Fibroblast of lung (primary cell): ENCODE data around the gene HOXA7. TPM values are rescaled to one million over a fixed set of nuclear protein-coding genes. Genes with fewer than 3 reads are reported as not detected.

Experiments
- DNase-seq, 2 donors: peaks; one replicate each; pipeline versions ENCODE4 v3.0.0 to v3.0.0-alpha.2; 2010; ENCODE audit warnings: low read depth in 2 of 2
- H2AFZ ChIP-seq: 2 replicates; pipeline ENCODE4 v1.5.1; 2012; ENCODE audit warnings: low read length, control low read depth, inconsistent platforms
- H3K27ac ChIP-seq: 2 replicates; pipeline ENCODE4 v1.5.1; 2011; ENCODE audit warnings: low read length, control low read depth; ENCODE audit not compliant: insufficient read depth
- H3K27me3 ChIP-seq: 2 replicates; pipeline ENCODE4 v1.5.1; 2011; ENCODE audit warnings: mild to moderate bottlenecking, low read length; ENCODE audit not compliant: control insufficient read depth, insufficient read depth
- H3K36me3 ChIP-seq: 2 replicates; pipeline ENCODE4 v1.5.1; 2011; ENCODE audit warnings: low read length; ENCODE audit not compliant: control insufficient read depth, insufficient read depth
- H3K4me1 ChIP-seq: 2 replicates; pipeline ENCODE4 v1.5.1; 2011; ENCODE audit warnings: low read length; ENCODE audit not compliant: control insufficient read depth, insufficient read depth; ENCODE audit errors: extremely low read depth
- H3K4me2 ChIP-seq: 2 replicates; pipeline ENCODE4 v1.5.1; 2011; ENCODE audit warnings: low read length, control low read depth; ENCODE audit not compliant: insufficient read depth; ENCODE audit errors: extremely low read depth
- H3K4me3 ChIP-seq, 4 experiments: fragments of 200-600 bp in 1 of 4; sonication (generic) in 1 of 4; replicated peaks in 1 of 4; 2 replicates each; pipeline ENCODE4 v1.5.1; 2011 to 2016; ENCODE audit warnings: low read length in 4 of 4, low read depth in 3 of 4, mild to moderate bottlenecking in 3 of 4, control low read depth in 2 of 4, inconsistent platforms in 1 of 4, mixed read lengths in 1 of 4; ENCODE audit not compliant: insufficient read depth in 1 of 4; ENCODE audit errors: control extremely low read depth in 1 of 4
- H3K79me2 ChIP-seq: 2 replicates; pipeline ENCODE4 v1.5.1; 2012; ENCODE audit warnings: mild to moderate bottlenecking, low read length, inconsistent platforms; ENCODE audit not compliant: control insufficient read depth, insufficient read depth
- H3K9ac ChIP-seq: 2 replicates; pipeline ENCODE4 v1.5.1; 2011; ENCODE audit warnings: mild to moderate bottlenecking, low read length, control low read depth; ENCODE audit not compliant: insufficient read depth
- H3K9me3 ChIP-seq: 2 replicates; pipeline ENCODE4 v1.5.1; 2012; ENCODE audit warnings: low read depth, low read length; ENCODE audit not compliant: control insufficient read depth, insufficient read depth
- H4K20me1 ChIP-seq: 2 replicates; pipeline ENCODE4 v1.5.1; 2011; ENCODE audit warnings: low read length; ENCODE audit not compliant: control insufficient read depth, insufficient read depth; ENCODE audit errors: extremely low read depth
- EZH2 ChIP-seq: IDR thresholded peaks from 2 replicates; pipeline ENCODE4 v1.5.1; 2012; ENCODE audit warnings: low read length, control low read depth, mild to moderate bottlenecking; ENCODE audit errors: missing control alignments
- polyA minus RNA-seq: library from RNA; depleted of rRNA, polyadenylated mRNA; stranded (reverse); fragments of >200 nt; gene quantifications from 2 replicates; pipeline ENCODE4 v1.2.3, GENCODE V29; 2011; ENCODE audit warnings: low replicate concordance
- polyA plus RNA-seq, 2 donors: library from polyadenylated mRNA; depleted of rRNA in 1 of 2; stranded (reverse) in 1 of 2; unstranded in 1 of 2; fragments of >200 nt; gene quantifications; 2 replicates each; pipeline ENCODE4 v1.2.1, GENCODE V29; 2011 to 2012; ENCODE audit warnings: missing spikeins in 1 of 2
- total RNA-seq: library from RNA; depleted of rRNA; stranded (reverse); fragments of >200 nt; gene quantifications from 2 replicates; pipeline ENCODE4 v1.2.1, GENCODE V29; 2014
- TF ChIP-seq, protein P1 (sequence below), 2 donors: IDR thresholded peaks in 1 of 2; conservative IDR thresholded peaks in 1 of 2; 1 replicate in 1 of 2; 2 replicates in 1 of 2; pipeline ENCODE4 v1.5.1; 2011 to 2012; ENCODE audit warnings: low read length in 2 of 2, control low read depth in 1 of 2, inconsistent platforms in 1 of 2, low read depth in 1 of 2, mild to moderate bottlenecking in 1 of 2

The HOXA7 gene
- 1.0 and 1.2 TPM in 2 replicates for total RNA-seq
- 5.3 and 5.9 TPM in 2 replicates for polyA plus RNA-seq
- 6.8 and 7.9 TPM in 2 replicates for polyA plus RNA-seq (2012)
- polyA minus RNA-seq: 4.8 and 6.3 TPM in 2 replicates

DNA sequence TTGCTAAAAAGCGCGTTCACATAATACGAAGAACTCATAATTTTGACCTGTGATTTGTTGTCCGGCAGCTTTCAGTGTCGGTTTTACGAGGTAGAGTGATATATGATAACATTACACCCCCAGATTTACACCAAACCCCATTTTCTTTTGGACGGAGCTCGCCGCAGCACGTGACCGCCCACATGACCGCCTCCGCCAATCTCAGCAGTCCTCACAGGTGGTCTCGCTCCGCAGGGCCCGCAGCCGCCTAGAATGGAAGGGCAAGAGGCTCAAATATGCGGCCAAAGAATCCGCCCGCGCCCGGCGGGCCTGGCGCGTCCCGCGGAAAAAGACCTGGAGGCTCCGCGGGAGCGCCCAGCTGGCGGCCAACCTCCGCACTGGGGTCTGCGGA is at the start of gene HOXA7:
Gene HOXA7, minus strand, starts transcription at position 168 of the 391 bp plus-strand sequence. Its CDS starts 130 bp downstream, at position 38.
- DNase-seq: peak in 1 of 2 donors; percentile 73
- H3K27me3 ChIP-seq: no peaks in the 10 kb centered on the region
- H2AFZ ChIP-seq: peak within 1 kb of the TSS; percentile 90
- peak within 1 kb of the TSS; percentile 85 for H3K4me2 ChIP-seq
- H4K20me1 ChIP-seq: no peaks in the 10 kb centered on the region
- H3K4me1 ChIP-seq: peaks cover 4% of the 10 kb centered on the region
- peak within 1 kb of the TSS; percentile 67 for H3K9ac ChIP-seq
- H3K4me3 ChIP-seq: peak within 1 kb of the TSS; percentile 64 to 86 (median 73)
- peak within 1 kb of the TSS; percentile 63 for H3K27ac ChIP-seq
- no peak for TF ChIP-seq EZH2
- TF ChIP-seq, protein P1, sequence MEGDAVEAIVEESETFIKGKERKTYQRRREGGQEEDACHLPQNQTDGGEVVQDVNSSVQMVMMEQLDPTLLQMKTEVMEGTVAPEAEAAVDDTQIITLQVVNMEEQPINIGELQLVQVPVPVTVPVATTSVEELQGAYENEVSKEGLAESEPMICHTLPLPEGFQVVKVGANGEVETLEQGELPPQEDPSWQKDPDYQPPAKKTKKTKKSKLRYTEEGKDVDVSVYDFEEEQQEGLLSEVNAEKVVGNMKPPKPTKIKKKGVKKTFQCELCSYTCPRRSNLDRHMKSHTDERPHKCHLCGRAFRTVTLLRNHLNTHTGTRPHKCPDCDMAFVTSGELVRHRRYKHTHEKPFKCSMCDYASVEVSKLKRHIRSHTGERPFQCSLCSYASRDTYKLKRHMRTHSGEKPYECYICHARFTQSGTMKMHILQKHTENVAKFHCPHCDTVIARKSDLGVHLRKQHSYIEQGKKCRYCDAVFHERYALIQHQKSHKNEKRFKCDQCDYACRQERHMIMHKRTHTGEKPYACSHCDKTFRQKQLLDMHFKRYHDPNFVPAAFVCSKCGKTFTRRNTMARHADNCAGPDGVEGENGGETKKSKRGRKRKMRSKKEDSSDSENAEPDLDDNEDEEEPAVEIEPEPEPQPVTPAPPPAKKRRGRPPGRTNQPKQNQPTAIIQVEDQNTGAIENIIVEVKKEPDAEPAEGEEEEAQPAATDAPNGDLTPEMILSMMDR (conservative IDR thresholded peaks at IDR 0.05 in 1 of 2, IDR thresholded peaks at IDR 0.05 in 1 of 2; ENCODE audit: low read depth in 1 of 2, low read length in 2 of 2): no peak
- no peaks in the 10 kb centered on the region for H3K36me3 ChIP-seq
- no peaks in the 10 kb centered on the region for H3K9me3 ChIP-seq
- H3K79me2 ChIP-seq: peaks cover 5% of the 10 kb centered on the region

DNA sequence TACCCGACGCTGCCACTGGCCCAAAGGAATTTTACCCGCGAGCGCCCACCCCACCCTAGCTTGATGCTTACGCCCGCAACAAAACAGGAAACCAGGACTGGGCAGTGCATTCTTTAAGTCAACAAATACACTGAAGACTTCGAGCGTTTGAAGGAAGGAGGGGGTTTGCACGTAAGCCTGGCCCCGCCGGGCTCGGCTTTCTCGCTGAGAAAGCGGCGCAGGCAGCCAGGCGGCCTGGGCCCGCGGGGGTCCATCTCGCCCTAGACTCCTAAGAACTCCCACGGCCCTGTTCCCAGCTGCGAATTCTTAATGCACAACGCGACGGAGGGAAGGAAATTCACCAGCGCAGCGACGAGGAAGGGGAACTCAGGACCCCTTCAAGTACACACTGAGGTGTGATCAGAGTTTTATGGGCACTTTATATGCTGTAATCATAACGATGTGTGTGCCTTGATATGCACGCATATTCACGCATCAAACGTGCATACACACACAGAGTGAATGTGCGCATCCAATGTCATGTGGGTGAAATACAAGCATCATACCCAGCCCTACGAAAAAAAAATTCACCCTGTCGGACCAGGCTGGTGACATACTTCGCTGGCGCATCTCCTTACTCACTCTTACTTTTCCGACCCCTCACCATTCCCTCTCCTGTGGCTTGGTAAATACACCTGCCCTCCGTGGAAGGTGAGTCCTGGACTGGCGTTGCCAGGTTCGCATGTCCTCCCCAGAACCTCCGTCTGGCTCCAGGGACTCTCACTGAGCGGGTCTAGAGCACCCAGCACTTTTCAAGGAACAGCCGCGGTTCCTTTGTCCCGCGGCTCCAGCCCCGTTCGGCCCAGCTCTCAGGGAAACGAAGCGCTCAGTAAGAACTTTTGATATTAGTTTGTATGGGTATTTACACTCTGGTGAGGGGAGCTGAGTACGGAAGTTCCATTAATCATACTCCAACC is 49.1 kb upstream of the HOXA7 start:
- TF ChIP-seq EZH2: peak; percentile 95
- TF ChIP-seq, protein P1 (conservative IDR thresholded peaks at IDR 0.05 in 1 of 2, IDR thresholded peaks at IDR 0.05 in 1 of 2; ENCODE audit: low read depth in 1 of 2, low read length in 2 of 2): no peak
- no peak overlapping the region for H3K27ac ChIP-seq
- H3K27me3 ChIP-seq: peaks cover 88% of the 10 kb centered on the region
- peaks cover 2% of the 10 kb centered on the region for H3K4me1 ChIP-seq
- H3K9ac ChIP-seq: no peak overlapping the region
- H3K79me2 ChIP-seq: no peaks in the 10 kb centered on the region
- no peaks in the 10 kb centered on the region for H3K9me3 ChIP-seq
- no peak overlapping the region for H3K4me3 ChIP-seq
- H4K20me1 ChIP-seq: no peaks in the 10 kb centered on the region
- no peaks in the 10 kb centered on the region for H3K36me3 ChIP-seq
- H3K4me2 ChIP-seq: no peak overlapping the region
- DNase-seq: no peak
- no peak overlapping the region for H2AFZ ChIP-seq

DNA sequence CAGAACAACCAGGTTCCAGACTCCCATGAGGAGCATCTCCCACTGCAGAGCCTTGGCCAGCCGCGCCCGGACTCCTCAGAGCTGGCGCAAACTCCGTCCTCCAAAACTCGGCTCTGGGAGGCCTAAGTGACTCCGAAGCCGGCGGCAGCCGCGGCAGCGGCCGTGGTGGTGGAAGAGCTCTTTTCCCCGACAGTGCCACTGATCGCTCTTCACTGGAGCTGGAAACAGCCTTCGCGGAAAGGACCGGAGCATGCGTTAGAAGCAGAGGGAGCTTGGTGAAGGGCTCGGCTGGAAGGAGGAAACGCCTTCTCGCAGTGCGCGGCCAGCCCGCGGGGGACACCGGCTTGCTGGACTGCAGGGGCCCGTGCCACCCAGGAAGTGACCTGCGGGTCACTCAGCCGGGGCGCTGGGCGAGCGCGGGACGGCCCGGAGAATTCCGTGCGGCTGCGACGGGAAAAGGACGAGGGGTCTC is 48.4 kb upstream of the HOXA7 start:
- H3K36me3 ChIP-seq: no peaks in the 10 kb centered on the region
- DNase-seq: no peak
- peaks cover 2% of the 10 kb centered on the region for H3K4me1 ChIP-seq
- no peak overlapping the region for H3K9ac ChIP-seq
- H3K27ac ChIP-seq: no peak overlapping the region
- H3K79me2 ChIP-seq: no peaks in the 10 kb centered on the region
- no peaks in the 10 kb centered on the region for H3K9me3 ChIP-seq
- H3K4me3 ChIP-seq: no peak overlapping the region
- H2AFZ ChIP-seq: no peak overlapping the region
- TF ChIP-seq, protein P1 (conservative IDR thresholded peaks at IDR 0.05 in 1 of 2, IDR thresholded peaks at IDR 0.05 in 1 of 2; ENCODE audit: low read depth in 1 of 2, low read length in 2 of 2): no peak
- peak; percentile 90 for TF ChIP-seq EZH2
- H3K4me2 ChIP-seq: peak overlapping the region; percentile 25
- no peaks in the 10 kb centered on the region for H4K20me1 ChIP-seq
- H3K27me3 ChIP-seq: peaks cover 90% of the 10 kb centered on the region
